OCI-M2 (cell line): ENCODE measurements around the gene ACACB.

Experiments used
- DNase-seq: peaks from one replicate; lab custom pipeline; 2025; ENCODE audit not compliant: unreplicated experiment; lab: John Stamatoyannopoulos, UW

The ACACB gene

GRCh38 chr12:109203480-109203879, 87.1 kb downstream of the ACACB start:
- no peak for DNase-seq

- no peak for DNase-seq
Observed at GRCh38 chr12:109209082-109209481, 92.7 kb downstream of the ACACB start.

- no peak for DNase-seq
Observed at GRCh38 chr12:109212460-109213115, 96.2 kb downstream of the ACACB start.

- DNase-seq: no peak
Observed at GRCh38 chr12:109214131-109214530, 97.7 kb downstream of the ACACB start.

- no peak for DNase-seq
Observed at GRCh38 chr12:109218996-109219395, 102.6 kb downstream of the ACACB start.

- DNase-seq: no peak
Observed at GRCh38 chr12:109219938-109220337, 103.6 kb downstream of the ACACB start.

- DNase-seq: no peak
Observed at GRCh38 chr12:109221277-109221931, 105.0 kb downstream of the ACACB start.

GRCh38 chr12:109222062-109222461, 105.7 kb downstream of the ACACB start:
- no peak for DNase-seq

GRCh38 chr12:109222496-109222895, 106.1 kb downstream of the ACACB start:
- no peak for DNase-seq

- DNase-seq: no peak
Observed at GRCh38 chr12:109223211-109223610, 106.8 kb downstream of the ACACB start.

GRCh38 chr12:109223868-109224267, 107.5 kb downstream of the ACACB start:
- no peak for DNase-seq

- no peak for DNase-seq
Observed at GRCh38 chr12:109228664-109229063, 112.3 kb downstream of the ACACB start.

GRCh38 chr12:109230193-109230592, 113.8 kb downstream of the ACACB start:
- no peak for DNase-seq

GRCh38 chr12:109232731-109233130, 116.3 kb downstream of the ACACB start:
- DNase-seq: no peak

GRCh38 chr12:109234012-109234411, 117.6 kb downstream of the ACACB start:
- no peak for DNase-seq

- DNase-seq: no peak
Observed at GRCh38 chr12:109236257-109236656, 119.9 kb downstream of the ACACB start.

- DNase-seq: no peak
Observed at GRCh38 chr12:109239179-109239578, 122.8 kb downstream of the ACACB start.

- DNase-seq: no peak
Observed at GRCh38 chr12:109239691-109240090, 123.3 kb downstream of the ACACB start.

GRCh38 chr12:109240365-109240764, 124.0 kb downstream of the ACACB start:
- no peak for DNase-seq

GRCh38 chr12:109241936-109242335, 125.5 kb downstream of the ACACB start:
- no peak for DNase-seq

GRCh38 chr12:109244073-109244472, 127.7 kb downstream of the ACACB start:
- no peak for DNase-seq

- no peak for DNase-seq
Observed at GRCh38 chr12:109246221-109246620, 129.8 kb downstream of the ACACB start.
